ENCODE results near the gene ARHGAP26.
"Not testable (repeated sequence)": the region's sequence is repeated elsewhere in the genome, so short reads cannot be mapped to it uniquely, and the experiment has no call there.

Gene ARHGAP26

DNA sequence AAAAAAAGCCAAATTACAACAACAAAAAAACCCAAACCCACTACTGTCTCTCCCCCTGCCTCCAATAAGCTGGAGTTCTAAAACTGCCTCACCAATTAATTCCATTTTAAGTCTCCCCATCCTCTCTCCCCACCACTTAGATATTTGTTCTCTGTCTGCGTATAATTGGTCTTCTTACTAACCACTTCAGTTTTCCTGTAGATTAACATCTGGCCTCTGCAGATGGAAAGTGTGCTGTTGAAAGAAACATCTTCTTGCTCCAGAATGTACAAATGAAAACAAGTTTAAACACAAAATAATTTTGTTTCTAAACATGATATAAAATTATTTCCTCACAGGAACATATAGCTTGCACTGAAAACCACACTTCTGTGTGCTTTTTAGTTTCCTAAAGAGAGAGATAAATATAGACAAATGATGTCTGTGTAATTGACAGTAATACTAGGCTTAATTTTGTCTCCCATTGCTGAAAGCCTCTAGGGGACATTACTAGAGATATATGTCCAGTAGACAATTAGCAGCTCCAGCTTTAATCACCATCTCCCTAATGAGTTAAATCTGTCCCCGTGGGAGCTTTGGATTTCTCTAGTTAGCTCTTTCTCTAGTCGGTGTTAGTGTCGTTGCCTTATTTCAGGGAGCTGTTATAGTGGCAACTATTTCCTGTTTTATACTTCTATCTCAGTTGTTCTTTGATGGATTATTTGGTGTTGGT, 164.0 kb downstream of the ARHGAP26 start:
- no peak for DNase-seq (ENCODE audit: low spot score)

DNA sequence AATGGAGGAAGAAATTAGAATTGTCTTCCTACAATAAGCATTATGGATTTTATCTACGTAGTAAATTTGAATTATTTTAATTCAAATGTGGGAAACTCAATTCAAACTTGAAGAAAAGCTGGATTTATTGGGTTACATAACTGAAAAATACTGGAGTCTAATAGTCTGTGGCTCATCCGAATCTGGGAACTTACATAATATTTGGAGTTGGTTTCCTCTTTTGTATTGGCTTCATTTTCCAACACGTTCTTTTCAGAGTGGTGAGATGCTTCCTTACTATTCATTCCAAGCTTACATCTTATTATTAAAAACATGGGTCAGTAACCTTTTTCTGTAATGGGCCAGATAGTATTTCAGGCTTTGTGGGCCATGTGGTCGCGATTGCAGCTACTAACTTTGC, 164.8 kb downstream of the ARHGAP26 start:
- no peak for DNase-seq (ENCODE audit: low spot score)

DNA sequence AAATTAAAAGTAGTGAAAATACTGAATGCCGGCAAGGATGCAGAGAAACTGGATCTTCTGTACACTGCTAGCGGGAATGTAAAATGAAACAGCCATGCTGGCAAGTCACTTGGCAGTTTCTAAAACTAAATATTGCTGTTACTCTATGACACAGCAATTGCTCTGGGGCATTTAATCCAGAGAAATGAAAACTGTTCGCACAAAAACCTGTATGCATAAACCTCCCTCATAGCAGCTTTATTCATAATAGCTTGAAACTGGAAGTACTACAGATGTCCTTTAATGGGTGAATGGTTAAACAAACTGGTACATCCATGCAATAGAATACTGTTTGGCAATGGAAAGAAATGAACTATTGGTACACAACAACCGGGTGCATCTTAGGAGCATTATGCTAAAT, 167.2 kb downstream of the ARHGAP26 start:
- DNase-seq (ENCODE audit: low spot score): no peak

DNA sequence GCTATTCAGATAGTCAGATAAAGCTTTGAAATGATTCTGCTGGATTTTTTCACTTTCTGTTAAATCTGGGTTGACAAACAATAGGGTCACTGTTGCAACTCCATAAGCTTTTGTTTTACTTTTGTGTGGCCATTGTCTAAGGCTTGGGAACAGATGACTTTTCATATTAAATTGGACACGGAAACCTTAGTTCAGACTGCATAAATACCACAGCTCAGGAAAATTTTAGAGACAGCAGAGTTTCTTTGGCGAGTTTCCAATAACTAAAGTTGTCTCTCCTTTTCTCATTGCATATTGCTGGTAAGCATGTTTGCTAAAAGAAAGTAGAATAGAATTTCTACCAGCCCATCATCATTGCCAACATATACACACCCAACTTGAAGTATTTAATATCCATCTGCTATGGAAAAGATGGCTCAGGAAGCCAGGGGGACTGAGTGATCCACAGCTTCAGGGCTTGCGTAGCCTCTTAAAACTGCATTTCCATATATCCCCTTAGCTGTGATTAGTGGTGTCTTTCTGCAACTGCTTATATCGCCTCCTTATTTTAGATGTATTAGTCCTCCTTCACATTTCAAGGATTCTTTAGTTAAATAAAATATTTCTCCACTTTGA, 168.2 kb downstream of the ARHGAP26 start:
- DNase-seq (ENCODE audit: low spot score): no peak

DNA sequence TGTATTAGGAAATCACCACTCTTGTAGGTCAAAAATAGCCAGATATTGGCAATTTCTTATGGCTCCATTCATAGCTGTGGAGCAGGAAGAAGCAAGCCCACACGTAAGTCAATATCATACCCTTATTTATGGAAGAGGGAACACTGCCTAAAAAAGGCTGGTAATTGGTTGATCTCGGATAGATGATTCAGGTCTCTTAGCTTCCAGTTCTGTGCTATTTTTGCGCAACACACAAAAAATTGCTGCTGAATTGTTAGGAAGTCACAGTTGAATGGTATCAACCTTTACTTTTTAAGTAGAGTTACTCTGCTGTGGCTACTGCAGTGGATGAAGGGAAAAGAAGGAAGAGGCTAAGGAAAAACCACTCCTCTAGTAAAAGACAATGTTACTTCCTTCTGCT, 168.8 kb downstream of the ARHGAP26 start:
- no peak for DNase-seq (ENCODE audit: low spot score)

DNA sequence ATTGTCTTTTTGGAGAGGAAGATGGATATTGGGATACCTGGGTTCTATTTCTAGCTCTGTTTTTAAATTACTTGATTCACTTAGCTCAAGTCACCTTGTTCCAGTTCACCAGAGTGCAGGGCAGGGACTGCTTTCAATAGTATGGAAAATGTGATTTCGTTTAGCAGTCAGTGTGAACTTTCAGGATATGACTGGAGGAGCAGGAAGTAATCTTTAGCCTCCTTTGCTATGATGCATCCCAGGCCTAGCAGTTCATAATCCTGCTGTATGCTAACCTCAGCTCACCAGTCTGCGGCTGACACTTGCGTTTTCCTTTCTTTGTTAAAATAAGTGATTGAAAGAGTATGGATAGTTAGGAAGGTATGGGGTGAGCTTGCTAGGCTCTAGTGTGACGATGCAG, 169.7 kb downstream of the ARHGAP26 start:
- no peak for DNase-seq (ENCODE audit: low spot score)

DNA sequence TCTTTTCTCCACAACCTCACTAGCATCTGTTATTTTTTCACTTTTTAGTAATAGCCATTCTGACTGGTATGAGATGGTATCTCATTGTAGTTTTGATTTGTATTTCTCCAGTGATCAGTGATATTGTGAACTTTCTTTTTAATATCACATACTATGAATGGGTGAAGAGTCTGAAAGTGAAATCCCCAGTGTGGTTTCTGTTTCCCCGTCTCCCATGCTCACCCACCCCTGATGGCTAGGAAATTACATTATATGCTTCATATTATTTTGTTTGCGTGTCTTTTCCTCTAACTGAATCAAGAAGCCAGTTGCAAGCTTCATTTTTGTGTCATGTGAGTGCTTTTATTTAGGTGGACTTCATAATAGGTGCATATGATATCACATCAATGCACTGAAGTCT, 171.1 kb downstream of the ARHGAP26 start:
- no peak for DNase-seq (ENCODE audit: low spot score)

DNA sequence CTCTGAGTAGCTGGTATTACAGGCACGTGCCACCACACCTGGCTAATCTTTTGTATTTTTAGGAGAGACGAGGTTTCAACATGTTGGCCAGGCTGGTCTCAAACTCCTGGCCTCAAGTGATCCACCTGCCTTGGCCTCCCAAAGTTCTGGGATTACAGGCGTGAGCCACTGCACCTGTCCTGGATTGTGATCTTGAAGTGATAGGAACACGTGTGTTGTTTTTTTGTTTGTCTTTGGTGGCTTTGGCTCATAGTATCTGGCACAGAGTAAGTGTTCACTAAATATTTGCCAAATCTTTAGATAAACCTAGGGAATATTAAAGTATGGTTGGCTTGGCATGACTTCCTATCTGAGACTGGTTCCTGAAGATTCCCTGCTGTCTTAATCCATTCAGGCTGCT, 172.7 kb downstream of the ARHGAP26 start:
- no peak for DNase-seq (ENCODE audit: low spot score)

DNA sequence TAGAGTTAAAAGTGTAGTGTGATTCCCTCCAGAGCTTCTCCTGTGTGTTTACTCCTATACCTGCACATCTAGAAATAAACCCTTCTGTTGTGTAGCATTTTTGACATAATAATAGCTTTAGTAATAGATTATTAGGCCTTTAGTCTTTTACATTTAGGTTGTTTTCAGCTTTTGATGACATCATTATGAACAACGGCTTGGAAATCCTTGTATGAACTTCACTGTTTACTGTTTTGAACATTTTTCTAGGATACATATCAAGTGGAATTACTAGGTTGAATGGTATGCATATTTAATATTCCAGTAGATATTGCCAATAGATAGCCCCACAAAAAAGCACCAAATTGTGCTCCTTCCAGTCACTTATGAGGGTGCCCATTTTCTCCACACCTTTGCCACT, 174.0 kb downstream of the ARHGAP26 start:
- no peak for DNase-seq (ENCODE audit: low spot score)

DNA sequence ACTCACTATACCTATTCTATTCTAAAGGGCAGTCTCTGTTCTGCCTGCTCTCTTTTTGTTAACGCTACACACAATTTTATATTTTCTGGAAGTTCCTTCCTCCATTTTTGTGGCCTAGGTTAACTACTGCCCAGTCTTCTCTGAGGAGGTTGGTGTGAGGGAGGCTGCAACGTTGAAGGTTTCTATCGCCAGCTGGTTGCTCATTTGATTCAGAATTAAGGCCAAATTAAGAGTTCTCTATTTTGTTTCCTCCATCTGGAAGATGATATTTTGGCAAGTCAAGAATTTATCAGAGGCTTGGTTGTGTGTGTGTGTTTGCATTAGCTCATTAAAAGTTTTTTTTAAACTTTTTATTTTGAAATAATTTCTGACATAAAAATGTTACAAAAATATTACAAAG, 175.1 kb downstream of the ARHGAP26 start:
- peak; percentile 57 for DNase-seq (ENCODE audit: low spot score)

DNA sequence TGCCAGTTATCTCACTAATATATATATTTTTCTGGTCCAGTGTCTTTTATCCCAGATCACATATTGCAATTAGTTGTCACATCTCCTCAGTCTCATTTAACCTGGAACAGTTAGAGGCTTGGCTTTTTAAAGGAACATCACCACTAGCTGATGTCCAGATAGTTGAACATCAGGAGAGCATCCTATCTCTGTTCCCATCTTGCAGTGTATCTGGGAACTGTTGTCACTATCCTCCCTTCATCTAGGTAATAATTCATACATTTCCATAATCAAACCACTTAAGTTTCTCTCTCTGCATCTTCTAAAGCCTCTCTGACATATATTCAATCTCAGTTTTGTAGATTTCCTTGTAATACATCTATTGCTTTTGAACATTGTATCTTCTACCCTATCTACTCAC, 175.7 kb downstream of the ARHGAP26 start:
- DNase-seq (ENCODE audit: low spot score): no peak

DNA sequence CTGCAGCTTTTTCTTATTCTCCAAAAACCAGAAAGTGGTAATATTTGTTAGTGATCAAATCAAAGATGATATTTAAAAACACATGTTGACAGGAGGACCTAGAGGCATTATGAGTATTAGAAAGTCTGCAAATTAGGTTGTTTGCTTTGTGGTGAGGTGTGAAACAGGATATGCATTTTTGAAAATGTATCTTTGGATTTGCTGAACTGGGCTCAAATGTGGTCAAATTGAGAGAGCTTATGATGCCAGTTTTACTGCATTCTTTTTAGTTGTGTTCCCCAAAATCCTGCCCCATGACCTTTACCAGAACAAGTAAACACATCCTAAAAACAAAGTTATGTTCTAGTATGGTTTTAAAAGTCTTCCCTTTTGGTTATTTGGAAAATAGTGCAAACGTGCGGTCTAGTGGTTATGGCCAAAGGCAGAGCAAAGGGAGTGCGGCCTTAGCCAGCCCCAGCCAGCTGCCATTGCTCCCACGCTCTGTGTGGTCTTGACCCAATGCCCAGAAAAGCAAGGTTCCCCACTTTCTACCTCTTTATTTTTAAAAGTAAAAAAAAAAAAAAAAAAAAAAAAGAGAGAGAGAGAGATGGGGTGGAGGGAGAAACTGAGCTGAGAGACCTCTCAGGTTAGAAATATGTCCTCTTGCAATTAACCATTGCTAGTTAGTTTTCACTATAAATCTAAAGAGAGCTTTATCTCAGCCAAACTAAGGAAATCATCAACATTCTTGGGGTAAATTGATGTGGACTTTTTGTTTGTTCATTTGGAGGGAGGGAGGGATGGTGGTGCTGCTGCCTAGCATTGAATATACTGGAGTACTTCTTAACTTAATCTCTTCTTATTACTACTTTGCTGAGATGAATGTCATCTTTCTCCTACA, 176.6 kb downstream of the ARHGAP26 start:
- no peak for DNase-seq (ENCODE audit: low spot score)

DNA sequence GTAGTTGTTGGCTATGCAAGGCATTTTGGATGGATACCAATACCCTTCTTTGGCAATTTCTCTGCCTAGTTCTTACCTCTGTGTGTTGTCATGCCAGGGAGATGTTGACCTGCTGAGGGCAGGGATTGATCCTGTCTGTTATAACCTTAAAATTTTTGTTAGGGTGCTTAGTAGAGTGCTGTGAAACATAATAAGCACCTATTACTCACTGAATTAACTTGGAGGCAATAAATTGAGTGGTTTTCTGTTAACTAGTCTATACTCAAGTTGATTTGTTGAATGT, 177.2 kb downstream of the ARHGAP26 start:
- DNase-seq (ENCODE audit: low spot score): no peak

DNA sequence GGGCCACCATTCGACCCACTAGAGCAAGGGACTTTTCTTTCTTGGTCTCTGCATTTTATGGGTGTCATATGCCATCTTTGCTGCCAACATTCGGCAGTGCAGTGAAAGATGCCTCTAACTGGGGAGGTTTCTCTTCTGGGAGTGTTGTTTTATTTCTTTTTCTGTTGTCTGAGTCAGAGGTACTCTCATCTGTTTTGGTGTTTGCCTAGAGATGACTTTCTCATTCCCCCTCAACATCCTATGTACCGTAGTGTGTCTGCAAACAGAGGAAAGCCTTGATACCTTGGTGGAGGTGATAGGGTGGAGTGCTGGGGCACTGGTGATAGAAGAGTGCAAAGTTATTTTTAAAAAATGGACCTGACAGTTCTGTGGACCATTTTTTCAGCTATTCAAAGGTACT, 182.1 kb downstream of the ARHGAP26 start:
- DNase-seq (ENCODE audit: low spot score): no peak

DNA sequence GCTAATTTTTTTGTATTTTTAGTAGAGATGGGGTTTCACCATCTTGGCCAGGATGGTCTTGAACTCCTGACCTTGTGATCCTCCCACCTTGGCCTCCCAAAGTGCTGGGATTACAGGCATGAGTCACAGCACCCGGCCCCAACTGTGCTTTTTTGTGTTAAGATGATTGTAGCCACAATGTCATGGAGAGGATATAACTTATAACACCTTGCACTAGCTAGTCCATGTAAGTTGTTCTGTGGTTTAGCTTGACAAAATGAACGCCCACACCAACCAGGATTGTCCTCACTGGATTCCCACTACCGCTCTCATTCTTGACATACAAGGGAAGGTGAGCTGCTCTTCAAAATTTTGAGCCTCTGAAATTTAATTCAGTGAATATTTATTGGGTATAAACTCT, 182.7 kb downstream of the ARHGAP26 start:
- not testable (repeated sequence) for DNase-seq (ENCODE audit: low spot score)

DNA sequence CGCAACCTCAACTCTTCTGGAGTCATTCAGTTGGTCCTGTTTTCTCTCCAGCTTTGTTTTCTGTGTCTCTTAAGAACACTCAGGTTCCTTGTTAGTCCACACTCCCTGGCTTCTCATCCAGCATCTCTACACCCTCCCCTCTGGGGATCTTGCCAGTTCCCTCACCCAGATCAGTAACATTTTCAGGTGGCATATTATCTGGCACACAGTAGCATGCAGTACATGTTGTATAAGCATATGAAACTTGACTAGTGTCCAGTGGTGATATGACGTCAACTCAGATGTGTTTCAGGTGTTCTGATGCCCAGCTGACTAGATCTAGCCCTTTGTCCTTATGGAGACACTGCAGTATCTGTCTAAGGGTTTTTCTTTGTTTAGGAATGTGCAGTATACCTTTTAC, 184.3 kb downstream of the ARHGAP26 start:
- DNase-seq (ENCODE audit: low spot score): no peak

DNA sequence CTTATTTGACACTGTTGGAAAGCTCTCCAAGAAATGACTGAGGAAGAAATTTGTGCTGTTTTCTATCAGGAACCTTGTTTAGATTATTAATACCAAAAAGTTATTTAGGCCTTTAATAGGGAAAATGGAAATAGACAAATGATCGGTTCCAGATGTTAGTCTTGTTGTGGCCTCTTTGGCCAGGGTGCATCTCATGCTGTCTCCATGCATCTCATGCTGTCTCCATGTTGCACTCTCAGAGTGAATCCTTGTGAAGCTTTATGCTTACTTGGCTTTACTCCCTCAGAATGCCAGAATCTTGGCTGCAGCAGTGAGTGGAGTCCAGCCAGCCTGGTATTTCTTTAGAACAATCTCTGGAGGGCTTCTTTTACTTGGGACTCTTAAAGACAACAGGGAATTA, 185.5 kb downstream of the ARHGAP26 start:
- DNase-seq (ENCODE audit: low spot score): no peak

DNA sequence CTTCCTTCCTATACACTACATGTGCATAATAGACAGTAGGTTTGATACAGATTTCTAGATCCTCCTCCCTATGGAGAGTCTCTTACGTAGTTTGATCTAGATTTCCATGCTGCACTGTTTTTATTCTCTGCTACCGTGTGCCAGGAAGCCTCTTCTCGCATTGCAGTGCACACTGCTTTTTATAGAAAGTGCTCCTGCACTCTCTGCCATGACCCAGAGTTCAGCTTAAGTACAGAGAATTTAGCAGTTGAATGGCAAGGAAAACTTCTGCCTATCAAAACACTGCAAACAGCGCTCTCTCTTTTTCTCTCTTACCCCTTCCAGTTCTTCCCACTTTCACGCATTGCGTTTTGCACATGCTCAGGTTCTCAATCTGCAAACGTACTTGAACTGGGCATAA, 187.4 kb downstream of the ARHGAP26 start:
- no peak for DNase-seq (ENCODE audit: low spot score)

DNA sequence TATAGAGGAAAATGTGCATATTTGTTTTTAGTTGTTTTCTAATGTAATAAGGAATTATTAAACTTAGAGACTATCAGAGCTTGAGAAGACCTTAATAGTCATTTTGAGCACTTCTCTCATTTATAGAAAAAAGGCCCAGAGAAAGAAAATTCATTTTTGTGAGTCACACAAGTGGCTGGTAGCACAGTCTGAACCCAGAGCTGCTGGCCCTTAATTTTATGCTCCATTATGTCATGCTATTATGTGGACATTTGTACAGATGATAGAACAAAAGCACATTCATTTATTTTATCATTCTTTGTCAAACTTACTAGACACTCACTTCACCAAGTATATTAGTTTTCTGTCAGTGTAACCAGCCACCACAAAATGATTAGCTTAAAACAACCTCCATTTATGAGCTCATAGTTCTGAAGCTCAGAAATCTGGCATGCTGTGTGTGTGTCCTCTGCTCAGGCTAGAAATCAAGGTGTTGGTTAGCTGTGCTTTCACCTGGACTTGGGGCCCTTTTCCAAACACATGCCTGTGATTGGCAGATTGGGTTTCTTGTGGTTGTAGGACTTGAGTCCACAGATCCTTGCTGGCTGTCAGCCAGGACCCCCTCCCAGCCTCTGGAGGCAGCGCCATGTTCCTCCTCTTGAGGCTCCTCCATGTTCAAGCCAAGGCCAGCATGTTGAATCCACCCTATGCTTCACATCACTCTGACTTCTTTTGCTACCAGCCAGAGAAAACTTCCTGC, 188.9 kb downstream of the ARHGAP26 start:
- DNase-seq (ENCODE audit: low spot score): no peak

DNA sequence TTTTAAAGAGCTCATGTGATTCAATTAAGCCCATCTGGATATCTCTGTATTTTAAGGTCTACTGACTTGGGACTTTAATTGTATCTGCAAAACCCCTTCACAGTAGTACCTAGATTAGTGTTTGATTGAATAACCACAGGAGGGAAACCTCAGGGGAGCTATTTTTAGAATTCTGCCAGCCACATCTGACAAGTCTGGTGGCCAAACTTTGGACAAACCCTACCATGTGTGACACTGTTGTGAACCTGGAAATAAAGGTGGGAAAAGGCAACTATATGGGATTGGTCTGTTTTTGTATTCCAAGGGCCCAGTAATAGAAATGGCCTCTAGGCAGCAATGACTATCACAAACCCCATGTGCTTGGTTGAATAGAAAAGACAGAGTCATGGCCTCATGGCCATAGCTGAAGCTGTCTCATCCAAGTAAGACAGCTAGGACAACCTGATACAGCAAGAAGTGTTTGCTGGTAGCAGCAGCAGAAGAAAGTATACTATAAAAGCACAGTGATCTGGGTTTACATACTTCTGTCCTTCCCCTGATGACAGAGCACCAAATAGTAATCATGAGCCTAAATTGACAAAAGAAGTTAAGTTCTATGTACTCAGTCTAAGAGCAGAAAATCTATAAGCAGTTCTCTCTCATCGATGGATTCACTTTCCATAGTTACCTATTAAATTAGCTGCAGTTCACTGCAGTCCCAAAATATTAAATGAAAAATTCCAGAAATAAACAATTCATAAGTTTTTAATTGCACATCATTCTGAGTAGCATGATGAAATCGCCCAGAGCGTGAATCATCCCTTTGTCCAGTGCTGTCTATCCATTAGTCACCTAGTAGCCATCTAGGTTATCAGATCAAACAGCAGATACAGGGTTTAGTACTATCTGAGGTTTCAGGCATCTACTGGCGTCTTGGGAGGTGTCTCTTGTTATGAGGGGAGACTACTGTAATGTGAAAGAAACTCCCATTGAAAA, 189.8 kb downstream of the ARHGAP26 start:
- no peak for DNase-seq (ENCODE audit: low spot score)

DNA sequence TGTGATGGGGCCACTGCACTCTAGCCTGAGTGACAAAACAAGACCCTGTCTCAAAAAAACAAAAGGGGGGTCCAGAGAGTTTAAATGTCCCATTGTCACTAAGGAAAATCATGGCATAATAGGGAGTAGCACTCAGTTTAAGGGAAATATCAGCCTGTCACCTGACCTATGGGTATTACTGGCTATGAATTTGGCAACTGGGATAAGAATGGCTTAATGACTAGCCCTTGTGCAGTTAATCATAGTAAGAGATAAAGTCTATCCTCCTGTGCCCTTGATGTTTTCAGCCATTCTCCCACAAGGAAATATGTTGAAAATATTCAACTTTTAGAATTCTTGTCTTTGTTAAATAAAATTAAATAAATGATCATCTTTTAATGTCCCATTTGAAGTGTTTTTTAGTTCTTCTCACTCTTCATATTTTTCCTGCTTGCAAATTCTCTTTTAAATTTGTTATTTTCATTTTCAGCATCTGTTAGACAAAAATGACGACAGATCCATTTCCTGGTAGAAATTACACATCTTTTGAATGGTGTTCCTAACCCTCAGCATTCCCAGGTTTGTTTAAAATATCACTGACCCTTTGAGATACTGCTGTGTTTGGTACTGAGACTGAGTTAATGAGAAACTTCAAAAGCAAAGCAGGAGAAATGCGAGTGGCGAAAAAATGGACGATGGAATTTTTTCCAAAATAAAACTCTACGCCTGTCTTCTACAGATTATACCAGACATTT, 191.4 kb downstream of the ARHGAP26 start:
- DNase-seq (ENCODE audit: low spot score): no peak
